GM19455 (cell line): Measurements from ENCODE around the gene MOGAT3.

ENCODE experiments used
- ATAC-seq: cut with Tn5 transposase; IDR thresholded peaks from one replicate; pipeline ENCODE4 v1.9.1; 2021; ENCODE audit not compliant: unreplicated experiment

MOGAT3 gene

DNA sequence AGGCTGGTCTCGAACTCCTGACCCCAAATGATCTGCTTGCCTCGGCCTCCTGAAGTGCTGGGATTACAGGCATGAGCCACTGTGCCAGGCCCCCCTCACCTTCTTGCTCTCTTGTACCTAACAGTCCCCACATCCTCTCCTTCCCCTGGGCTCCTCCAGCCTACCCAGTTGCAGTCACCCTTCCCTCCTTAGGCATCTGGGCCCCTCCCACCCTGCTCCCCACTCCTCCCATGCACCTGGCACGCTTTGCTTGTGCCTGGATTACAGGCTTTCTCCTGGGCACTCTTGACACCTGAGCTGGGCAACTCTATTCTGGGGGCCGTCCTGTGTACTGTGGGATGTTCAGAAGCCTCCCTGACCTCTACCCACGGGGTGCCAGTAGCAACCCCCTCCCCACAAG lies 33.8 kb upstream of the MOGAT3 start:
- ATAC-seq, result no peak

DNA sequence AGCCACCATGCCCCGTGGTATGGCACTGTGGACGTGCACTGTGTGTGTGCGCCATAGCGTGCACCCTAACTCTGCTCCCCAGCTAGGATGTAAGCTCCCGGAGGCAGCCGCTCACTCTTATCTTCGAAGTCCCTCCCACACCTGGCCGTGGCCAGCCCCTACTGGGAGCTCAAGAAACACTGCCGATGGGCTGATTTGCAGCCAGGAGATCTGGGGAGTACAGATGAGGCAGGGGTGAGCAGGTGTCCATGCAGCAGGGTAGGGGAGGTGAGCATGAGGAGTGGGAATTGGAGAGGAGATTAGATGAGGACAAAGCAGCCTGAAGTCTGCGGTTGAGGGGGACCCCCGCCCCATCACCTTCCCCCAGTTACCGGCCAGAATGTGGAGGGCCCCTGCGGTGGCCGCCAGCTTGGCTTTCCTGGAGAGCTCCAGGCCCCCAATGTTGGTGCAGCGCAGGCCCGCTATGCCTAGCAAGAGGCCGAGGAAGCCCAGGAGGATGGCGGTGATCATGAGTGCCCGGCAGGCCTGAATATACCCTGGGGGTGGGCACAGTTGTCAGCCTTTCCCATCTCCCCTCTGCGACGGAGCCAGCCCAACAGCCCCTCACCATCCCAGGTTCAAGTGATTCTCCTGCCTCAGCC lies 33.2 kb upstream of the MOGAT3 start:
- no peak for ATAC-seq

DNA sequence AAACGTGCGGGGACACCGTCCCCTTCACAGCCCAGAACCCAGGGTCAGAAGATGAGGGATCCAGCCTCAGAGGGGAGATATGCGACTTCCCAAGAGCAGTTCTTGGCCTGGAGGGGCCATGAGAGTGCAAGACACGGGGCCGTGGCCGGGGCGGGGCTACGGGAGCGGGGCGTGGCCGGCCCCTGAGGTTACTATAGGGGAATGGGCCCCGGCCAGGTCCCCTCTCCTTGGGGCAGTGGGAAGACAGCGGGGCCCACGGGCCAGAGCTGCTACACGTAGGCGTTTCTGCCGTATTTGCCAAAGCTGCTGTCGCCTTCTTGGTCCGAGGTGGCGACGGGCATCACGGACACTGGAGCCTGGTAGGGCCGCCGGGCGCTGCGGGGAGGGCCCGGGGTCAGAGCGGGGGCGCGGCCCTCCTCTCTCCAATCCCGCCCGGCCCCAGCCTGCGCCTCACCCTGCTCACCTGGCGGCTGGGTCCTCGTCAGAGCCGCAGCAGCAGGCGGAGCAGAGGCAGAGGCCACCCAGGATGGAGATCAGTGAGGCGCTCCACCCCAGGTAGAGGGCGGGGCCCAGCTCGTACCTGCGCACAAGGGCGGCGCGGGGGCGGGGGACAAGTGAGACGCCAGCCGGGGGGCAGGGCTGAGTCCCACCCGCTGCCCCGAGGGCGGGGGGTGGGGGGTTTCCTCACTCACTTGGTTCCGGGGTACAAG lies 31.5 kb upstream of the MOGAT3 start:
- no peak for ATAC-seq

DNA sequence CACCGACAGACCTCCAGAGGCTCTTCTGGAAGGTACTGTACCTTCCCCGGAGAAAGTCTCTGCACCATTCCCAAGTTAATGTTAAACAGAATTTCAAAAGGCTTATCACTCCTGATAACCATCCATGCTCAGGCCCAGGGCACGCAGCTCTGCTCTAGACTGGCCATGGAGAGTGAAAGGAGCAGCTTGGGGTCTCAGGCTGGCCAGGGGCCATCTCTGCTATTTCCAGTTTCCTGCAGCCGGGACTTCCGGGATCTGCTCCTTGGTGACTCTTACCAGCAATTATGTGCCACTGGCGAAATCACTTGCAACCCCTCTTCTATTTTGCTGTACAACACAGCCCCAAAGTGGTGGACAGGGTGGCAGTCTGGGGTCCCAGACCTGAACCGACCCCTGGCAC lies 30.8 kb upstream of the MOGAT3 start:
- ATAC-seq, result no peak

DNA sequence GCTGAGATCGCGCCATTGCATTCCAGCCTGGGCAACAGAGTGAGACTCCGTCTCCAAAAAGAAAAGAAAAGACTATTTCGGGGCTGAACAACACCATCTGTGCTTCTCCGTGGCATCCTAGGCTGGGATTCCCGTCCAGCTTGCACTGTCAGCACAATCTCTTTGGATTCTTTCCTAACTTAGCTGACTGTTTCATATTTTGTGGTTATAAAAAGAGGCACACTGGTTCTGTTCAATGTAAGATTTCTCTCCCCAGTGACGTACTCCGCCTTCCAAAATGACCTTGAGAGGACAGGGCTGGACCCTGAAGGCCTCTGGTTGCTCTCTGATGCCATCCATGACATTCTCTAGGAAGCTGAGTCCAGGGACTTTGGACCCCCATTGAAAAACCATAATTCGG lies 25.9 kb upstream of the MOGAT3 start:
- ATAC-seq, result no peak

DNA sequence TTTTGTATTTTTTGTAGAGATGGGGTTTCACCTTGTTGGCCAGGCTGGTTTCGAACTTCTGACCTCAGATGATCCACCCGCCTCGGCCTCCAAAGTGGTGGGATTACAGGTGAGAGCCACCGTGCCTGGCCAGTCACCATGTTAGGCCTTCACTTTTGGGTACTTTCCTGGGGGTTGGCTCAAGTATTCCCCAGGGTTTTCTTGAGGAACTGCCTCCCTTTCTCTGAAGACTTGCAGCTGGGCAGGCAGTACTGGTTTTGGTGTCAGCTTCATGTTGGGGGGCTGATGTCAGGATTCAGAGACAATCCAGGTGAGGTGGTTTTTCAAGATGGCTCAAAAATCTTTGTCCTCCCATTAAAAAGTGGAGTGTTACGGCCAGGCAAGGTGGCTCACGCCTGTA lies 24.8 kb upstream of the MOGAT3 start:
- no peak for ATAC-seq

DNA sequence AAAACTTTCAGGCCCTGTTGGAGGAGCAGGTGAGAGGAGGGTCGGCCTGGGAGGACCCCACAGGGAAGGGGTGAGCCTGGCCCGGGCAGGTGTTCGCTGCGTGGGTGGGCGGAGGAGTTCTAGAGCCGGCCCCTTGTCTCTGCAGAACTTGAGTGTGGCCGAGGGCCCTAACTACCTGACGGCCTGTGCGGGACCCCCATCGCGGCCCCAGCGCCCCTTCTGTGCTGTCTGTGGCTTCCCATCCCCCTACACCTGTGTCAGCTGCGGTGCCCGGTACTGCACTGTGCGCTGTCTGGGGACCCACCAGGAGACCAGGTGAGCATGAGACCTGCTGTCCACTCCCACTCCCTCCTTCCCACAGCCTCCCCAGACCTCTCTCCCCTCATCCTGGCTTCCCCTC lies 22.7 kb upstream of the MOGAT3 start:
- no peak for ATAC-seq

DNA sequence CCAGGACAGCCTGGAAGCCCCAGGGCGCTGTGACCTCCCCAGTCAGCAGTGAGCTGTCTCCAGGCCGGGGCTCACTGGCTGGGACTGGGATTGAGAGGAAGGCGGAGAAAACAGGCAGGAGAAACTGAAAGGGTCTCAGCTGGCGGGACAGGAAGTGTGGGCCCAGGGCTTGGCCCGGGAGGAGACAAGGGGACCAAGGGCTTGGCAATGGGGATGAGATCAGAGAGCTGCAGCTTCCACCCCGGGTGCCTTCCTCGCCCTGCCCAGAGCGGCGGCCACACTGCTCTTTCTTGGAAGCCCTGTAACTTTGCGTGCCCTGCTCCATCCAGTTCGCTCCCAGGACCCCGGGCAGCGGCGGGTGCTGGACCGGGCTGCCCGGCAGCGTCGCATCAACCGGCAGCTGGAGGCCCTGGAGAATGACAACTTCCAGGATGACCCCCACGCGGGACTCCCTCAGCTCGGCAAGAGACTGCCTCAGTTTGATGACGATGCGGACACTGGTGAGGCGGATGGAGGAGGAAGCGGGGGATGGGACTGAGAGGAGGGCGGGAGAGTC lies 21.5 kb upstream of the MOGAT3 start:
- ATAC-seq, result no peak

DNA sequence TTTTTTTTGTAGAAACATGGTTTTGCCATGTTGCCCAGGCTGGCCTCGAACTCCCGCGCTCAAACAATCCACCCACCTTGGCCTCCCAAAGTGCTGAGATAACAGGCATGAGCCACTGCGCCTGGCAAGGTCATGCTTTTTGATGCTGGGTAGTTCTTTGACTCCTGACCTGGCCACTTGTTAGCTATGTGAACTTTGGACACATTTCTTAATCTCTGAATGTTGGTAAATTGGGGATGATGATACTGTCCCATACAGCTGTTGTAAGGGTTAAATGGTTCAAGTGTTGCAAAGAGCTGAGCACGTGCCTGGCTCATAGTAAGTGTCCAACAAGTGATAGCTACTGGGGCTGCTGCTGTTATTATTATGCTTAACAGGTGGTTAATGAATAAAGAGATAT lies 19.5 kb upstream of the MOGAT3 start:
- no peak for ATAC-seq

DNA sequence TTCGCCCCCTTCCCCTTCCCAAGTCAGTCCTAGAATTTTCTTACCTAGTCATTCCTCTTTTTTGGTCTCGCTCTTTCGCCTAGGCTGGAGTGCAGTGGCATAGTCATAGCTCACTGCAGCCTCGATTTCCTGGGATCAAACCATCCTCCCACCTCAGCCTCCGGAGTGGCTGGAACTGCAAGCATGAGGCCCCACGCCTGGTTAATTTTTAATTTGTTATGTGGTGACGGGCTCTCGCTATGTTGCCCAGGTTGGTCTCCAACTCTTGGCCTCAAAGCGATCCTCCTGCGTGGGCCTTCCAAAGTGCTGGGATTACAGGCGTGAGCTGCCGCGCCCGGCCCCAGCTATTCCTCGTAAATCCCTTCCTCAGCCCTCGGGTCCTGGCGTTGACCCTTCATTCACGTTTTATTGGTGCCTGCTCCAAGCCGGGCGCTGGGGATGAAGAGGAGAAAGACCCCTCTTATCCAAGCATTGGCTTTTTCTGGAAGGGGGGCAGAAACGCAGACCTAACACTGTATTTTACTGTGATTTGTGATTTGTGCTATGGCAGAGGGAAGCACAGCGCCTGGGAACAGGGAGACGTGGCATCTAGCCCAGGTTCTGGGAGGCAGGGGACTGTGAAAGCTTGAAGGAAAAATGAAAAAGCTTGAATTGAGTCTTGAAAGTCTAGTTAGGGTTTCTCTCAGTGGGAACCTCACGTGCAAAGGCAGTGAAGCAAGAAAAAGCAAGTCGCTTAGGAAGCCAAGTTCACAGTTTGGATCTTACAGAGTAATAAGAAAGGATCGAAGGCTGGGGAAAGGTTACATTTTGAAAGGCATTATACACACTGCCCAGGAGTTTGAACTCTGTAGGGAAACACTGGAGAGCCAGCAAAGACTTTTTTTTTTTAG lies 17.6 kb upstream of the MOGAT3 start:
- peak; percentile 6 for ATAC-seq

DNA sequence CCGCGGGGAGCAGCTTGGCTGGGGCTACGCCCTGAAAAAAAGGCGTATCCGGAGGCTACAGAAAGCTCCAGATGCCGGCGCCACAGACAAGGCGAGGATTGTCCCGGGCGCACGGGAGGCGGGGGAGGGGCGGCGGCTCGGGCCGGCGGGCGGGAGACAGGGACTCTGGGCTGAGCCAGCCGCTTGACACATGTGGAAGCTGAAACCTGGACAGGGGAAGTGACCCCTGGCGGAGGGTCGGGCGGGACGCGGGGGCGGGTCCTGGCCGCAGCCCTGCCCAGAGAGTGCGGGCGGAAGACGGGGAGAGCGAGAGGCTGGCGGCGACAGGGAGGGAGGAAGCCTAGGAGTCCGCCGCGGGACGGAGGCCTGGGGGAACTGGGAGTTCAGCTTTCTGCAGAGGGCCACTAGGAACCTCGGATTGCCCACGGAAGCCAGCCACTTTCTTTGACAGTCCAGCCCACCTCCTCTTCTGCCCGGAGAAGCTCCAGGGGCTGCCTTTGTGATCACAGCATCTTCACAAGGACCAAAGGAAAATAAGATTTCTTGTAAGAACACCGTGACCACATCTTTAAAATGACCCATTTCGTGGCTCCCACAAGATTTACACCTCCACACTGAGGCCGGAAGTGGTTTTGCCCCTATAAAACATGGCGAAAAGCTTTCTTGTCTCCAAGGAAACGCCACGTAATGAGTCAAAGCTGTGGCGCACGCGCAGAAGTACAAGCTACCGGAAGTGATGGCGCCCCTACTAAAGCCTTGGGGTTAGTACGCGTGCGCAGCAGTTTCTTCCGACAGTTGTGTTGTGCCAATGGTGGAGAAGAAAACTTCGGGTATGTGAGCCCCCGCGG lies 16.8 kb upstream of the MOGAT3 start, which contains the start of the genes PLOD3 and ZNHIT1:
Gene PLOD3, minus strand, starts transcription at position 194 of the 848 bp plus-strand sequence. CDS start 307 bp downstream, outside the sequence.
Gene ZNHIT1, plus strand, starts transcription at position 778 of the 848 bp plus-strand sequence. Its CDS starts 31 bp downstream, at position 809.
- peak; percentile 70 for ATAC-seq

DNA sequence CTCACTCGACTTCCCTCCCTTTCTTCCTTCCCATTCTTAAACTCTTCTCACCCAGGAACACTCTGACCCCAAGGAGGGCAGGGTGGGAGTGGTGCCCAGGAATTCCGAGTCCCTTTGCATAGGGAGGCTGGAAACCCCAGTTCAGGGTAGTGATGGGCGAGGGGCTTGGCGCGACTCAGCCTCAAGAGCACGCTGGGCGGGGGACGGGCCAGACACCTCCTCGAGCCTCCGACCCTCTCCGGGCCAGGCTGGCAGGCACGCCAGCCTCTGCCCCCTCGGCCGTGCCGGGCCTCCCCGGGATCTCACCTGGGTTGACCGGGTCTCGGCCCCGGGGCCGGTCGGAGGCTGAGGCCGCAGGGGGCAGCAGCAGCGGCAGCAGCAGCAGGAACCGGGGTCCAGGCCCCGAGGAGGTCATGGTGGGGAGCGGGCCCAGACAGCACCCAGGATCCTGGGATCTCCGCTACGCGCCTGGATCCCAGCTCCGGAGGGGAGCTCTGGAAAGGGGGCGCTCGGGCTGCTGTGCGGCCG lies 16.1 kb upstream of the MOGAT3 start:
- peak; percentile 18 for ATAC-seq

DNA sequence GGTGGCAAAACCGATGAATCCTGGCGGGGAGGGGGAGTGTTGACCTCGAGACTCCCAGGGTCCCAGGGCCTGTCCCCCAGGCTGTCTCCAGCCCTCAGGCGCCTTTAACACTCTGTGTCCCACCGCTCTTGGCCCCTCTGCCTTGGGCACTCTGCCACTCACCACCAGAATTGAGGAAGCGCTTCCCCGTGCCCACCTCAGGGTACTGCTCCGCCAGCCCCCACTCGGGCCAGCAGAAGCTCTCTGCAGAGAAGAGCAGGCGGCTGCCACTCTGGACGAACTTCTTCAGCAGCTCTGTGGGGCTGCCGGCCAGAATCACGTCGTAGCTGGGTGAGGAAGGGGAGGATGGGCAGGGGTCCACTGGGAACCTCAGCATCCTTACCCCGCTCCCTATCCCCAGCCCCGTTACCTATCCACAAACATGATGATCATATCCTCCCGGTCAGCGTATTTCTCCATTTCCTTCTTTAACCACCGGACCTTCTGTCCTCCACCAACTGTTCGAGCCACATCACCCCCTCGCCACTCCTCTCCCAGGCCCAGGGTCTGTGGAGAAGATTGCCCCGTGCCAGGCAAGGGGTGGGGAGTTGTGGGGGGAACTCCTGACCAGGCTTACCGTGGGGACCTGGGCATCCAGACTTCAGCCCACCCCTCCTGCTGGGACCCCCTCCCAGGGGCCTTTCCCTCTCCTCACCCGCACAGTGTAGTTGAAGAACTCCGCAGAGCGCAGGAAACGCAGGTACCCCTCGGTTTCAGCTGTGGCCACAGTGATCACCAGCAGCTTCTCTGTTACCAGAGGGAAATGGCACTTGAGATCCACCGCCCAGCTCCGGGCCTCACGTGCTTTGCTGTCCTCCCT lies 15.4 kb upstream of the MOGAT3 start:
- ATAC-seq, result no peak

DNA sequence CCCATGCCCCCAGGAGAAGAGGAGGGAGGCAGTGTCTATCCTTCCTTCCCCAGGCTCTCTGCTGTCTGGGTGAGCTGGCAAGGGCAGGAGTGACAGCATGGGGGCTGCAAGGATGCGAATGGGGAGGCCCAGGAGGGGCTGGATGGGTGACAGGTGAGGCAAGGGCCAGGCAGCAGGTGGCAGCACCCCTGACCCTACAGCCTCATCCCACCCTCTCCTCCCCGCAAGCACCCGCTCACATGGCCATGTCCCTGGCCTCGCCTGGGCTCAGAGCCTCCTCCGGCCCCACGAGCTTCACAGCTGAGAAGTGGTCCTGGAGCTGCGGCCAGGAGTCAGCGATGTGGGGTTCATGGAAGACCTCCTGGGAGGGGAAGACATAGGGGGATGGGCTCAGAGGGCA lies 11.2 kb upstream of the MOGAT3 start:
- no peak for ATAC-seq

DNA sequence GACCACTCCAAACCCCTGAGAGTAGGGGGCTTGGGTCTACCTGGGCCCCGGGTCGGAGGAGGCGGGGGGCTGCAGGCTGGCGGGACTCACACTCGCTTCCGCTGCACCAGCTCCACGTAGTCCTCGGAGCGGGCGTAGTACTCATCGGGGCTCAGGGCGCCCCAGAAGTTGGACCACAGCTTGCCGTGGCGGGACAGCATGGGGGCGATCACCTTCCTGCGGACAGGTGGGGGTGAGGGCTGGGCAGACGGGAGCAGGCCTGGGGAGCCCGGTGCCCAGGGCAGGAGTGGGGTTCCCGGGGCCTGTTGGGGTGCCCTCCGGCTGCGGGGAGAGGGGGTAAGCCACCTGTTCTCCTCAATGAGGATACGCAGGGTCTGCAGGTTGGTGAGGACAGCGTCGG lies 10.7 kb upstream of the MOGAT3 start:
- no peak for ATAC-seq

DNA sequence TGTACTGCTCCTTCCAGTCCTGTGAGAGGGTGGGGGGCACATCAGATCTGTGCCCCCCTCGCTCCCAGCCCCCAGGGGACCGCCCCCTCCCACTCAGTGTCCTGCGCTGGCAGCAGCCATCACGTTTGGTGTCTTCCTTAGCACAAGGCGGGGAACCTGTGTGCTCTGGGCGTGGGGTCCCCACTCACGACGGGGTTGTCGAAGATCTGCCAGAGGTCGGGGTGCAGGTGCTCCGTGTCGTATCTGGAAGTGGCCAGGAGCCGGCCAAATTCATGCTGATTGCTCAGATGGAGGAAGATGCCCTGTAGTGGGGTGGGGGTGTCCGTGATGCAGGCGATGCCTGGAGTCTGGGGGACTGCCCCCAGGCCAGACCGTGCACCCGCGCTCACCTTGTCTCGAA lies 9.3 kb upstream of the MOGAT3 start:
- no peak for ATAC-seq

DNA sequence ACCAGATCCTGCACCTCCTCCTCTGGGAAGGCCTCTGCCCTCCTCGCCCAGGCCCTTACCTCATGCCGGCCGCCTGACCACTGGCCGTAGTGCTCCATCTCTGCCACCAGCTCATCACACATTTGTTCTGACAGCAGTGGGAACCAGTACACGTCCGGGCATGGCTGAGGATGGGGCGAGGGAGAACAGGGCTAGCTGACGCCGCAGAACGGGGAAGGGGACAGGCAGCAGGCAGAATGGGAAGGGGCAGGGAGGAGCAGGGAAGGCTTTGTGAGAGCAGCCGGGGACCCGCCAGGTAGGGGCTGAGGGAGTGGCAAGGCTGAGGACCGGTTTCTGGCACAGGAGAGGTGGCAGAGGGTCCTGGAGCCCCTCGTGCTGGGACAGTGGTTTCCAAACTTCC lies 8.0 kb upstream of the MOGAT3 start:
- no peak for ATAC-seq

DNA sequence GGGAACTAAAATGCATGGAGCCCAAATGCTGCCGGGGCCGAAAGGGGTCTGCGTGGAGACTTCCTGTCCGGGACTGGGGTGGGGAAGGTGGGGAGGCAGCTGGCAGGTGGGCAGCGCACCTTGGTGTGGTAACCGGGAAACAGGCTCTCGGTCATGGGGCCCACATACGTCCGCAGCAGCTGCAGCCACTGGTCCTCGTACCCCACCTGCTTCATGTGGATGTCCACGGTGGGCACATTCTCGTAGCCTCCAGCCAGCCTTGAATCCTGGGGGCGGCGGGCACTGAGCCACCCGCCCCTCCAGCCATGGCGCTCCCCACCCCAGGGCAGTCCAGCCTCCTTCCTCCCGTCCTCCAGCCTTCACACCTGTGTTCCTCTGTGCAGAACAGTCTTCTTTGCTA lies 6.6 kb upstream of the MOGAT3 start:
- ATAC-seq, result no peak

DNA sequence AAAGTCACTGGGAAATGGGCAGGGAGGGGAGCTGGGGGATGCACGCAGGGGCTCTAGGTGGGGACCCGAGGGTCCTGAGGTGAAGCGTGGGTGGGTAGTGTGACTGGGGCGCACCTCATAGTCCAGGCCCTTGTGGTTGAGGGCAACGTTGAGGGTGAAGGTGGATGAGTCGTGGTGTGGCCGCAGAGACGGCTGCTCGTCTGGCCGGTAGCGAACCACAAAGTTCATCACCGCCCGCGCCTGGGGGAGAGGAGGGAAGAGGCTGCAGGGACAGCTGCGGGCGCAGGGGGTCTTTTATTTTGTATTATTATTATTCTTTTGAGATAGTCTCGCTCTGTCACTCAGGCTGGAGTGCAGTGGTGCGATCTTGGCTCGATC lies 5.8 kb upstream of the MOGAT3 start:
- no peak for ATAC-seq
